SH-SY5Y (cell line): Measurements from ENCODE around the gene ZNRF3.

ENCODE experiments used
- GATA2 ChIP-seq: IDR thresholded peaks from 2 replicates; pipeline ENCODE4 v1.6.1; 2011; ENCODE audit warnings: mild to moderate bottlenecking, low read depth, low read length
- GATA3 ChIP-seq: IDR thresholded peaks from 2 replicates; pipeline ENCODE4 v1.6.1; 2011; ENCODE audit warnings: low read depth, mild to moderate bottlenecking, low read length, moderate library complexity

DNA sequence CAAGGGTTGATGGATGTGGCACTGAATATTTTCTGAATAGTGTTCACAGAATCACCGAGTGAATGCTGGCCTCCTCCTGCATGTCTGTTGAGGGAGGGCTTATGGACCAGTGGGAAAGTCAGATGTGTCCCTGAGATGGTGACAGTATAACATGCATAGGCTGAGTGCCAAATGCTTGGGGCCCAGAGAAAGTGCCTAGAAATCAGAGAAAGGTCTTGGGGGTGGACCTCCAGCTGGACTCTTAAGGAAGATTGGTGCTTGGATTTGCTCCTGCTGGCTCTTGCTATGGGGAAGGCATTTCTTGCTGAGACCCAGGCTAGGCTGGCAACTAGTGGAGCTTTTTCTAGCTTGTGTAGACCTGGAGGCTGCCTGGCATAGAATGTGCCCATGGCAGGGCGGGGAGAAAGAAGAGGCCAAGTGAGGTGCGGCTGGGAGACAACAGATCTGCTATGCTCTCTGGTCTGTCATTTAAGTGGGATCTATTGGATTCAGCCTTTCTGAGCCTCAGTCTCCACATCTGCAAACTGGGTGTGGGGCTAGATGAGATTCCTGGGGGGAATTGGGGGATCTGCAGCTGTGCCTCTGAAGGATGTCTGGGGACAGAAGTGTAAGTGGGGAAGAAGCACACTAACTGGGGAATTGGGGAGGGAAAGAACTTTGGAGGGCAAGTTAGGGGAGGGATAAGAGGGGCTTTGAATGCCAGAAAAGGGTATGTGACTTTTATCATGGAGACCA lies 27.4 kb downstream of the ZNRF3 start:
- TF ChIP-seq GATA3 = no peak
- no peak for TF ChIP-seq GATA2
